GM12801 (cell line): ENCODE measurements around the gene PTPRD.

Experiments
- CTCF ChIP-seq: IDR thresholded peaks from one replicate; pipeline ENCODE4 v1.5.1; 2011; ENCODE audit warnings: control low read depth; ENCODE audit not compliant: insufficient read length; ENCODE audit errors: extremely low read depth

PTPRD gene

GRCh38 chr9:10268531-10269485 lies 344.0 kb downstream of the PTPRD start:
- TF ChIP-seq CTCF, result no peak

GRCh38 chr9:10265153-10265631 lies 347.6 kb downstream of the PTPRD start:
- no peak for TF ChIP-seq CTCF

GRCh38 chr9:10260501-10260900 lies 352.3 kb downstream of the PTPRD start:
- TF ChIP-seq CTCF, result no peak

GRCh38 chr9:10259668-10260067 lies 353.1 kb downstream of the PTPRD start:
- TF ChIP-seq CTCF, result no peak

- no peak for TF ChIP-seq CTCF
Measured at GRCh38 chr9:10255758-10256157, 357.0 kb downstream of the PTPRD start.

- TF ChIP-seq CTCF, result no peak
Measured at GRCh38 chr9:10254338-10254737, 358.5 kb downstream of the PTPRD start.

GRCh38 chr9:10253341-10253740 lies 359.5 kb downstream of the PTPRD start:
- TF ChIP-seq CTCF, result no peak
